ENCODE results near the gene EPHB2.

Gene EPHB2

GRCh38 chr1:22772014-22772413 lies 61.4 kb downstream of the EPHB2 start:
- Histone ChIP-seq H3K4me1 (ENCODE audit: control insufficient read depth, insufficient read depth, low read length) (no peaks in the 10 kb centered on the region; the same call in 1 of the 2 replicates), H3K9me3 (ENCODE audit: control insufficient read depth, insufficient read depth, low read depth, low read length) (no peaks in the 10 kb centered on the region), H3K27me3 (ENCODE audit: control insufficient read depth, insufficient read depth, low read length) (no peaks in the 10 kb centered on the region), H3K36me3 (ENCODE audit: control insufficient read depth, insufficient read depth, low read length) (no peaks in the 10 kb centered on the region), H3K27ac (ENCODE audit: low read depth, low read length) (no peak overlapping the region), H3K4me3 (ENCODE audit: low read depth, low read length) (no peak overlapping the region), H3K9ac (ENCODE audit: low read length) (no peak overlapping the region)

DNA sequence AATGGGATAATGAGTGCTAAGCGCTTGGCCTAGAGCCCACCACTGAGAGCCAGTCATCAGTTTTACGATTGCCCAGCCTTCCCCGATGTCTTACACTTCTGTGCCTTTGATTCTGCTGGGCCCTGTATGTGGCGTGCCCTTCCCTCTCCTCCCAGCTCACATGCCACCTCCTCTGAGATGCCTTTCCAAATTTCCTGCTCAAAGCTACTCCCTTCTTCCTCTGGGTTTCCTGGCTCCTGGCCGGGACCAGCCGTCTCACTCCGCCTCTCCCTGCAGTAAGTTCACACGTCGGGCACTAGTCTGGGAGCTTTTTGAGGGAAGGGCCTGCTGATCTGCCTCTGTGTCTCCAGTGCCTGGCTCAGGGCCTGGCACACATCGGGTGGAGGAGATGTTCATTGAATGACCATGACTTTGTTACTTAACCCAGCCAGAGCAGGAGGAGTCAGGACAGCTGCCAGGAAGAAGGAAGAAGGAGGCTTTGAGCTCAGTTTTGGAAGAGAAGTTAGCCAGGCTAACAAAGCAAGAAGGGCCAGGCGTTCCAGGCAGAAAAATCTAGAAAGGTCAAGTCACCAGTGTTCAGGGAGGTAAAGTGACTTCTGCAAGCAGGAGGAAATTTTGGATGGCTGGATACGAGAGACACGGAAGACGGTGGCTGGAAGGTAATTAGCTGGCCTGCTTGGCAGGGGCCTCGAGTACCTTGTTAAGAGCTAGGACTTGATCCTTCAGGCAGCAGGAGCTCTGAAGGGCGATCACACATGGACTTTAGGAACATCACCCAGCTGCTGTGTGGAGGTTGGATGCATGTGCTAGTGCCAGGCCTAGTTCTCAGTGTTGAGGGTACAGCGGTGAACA lies 63.6 kb downstream of the EPHB2 start:
- no peak overlapping the region for H3K4me3 ChIP-seq (ENCODE audit: low read depth, low read length)
- no peak overlapping the region for H3K9ac ChIP-seq (ENCODE audit: low read length)
- H3K27ac ChIP-seq (ENCODE audit: low read depth, low read length), result no peak overlapping the region
- peaks cover 4% of the 10 kb centered on the region; the same call in 1 of the 2 replicates for H3K4me1 ChIP-seq (ENCODE audit: control insufficient read depth, insufficient read depth, low read length)
- H3K36me3 ChIP-seq (ENCODE audit: control insufficient read depth, insufficient read depth, low read length), result no peaks in the 10 kb centered on the region
- no peaks in the 10 kb centered on the region for H3K9me3 ChIP-seq (ENCODE audit: control insufficient read depth, insufficient read depth, low read depth, low read length)
- H3K27me3 ChIP-seq (ENCODE audit: control insufficient read depth, insufficient read depth, low read length), result no peaks in the 10 kb centered on the region

- H3K9ac ChIP-seq (ENCODE audit: low read length), result no peak overlapping the region
- H3K36me3 ChIP-seq (ENCODE audit: control insufficient read depth, insufficient read depth, low read length), result no peaks in the 10 kb centered on the region
- peaks cover 4% of the 10 kb centered on the region; the same call in 1 of the 2 replicates for H3K4me1 ChIP-seq (ENCODE audit: control insufficient read depth, insufficient read depth, low read length)
- H3K4me3 ChIP-seq (ENCODE audit: low read depth, low read length), result no peak overlapping the region
- no peaks in the 10 kb centered on the region for H3K27me3 ChIP-seq (ENCODE audit: control insufficient read depth, insufficient read depth, low read length)
- H3K27ac ChIP-seq (ENCODE audit: low read depth, low read length), result no peak overlapping the region
- H3K9me3 ChIP-seq (ENCODE audit: control insufficient read depth, insufficient read depth, low read depth, low read length), result no peaks in the 10 kb centered on the region
Measured at GRCh38 chr1:22774833-22775182, 64.2 kb downstream of the EPHB2 start.

- Histone ChIP-seq H3K36me3 (ENCODE audit: control insufficient read depth, insufficient read depth, low read length) (no peaks in the 10 kb centered on the region), H3K9ac (ENCODE audit: low read length) (no peak overlapping the region), H3K4me3 (ENCODE audit: low read depth, low read length) (no peak overlapping the region), H3K9me3 (ENCODE audit: control insufficient read depth, insufficient read depth, low read depth, low read length) (no peaks in the 10 kb centered on the region), H3K27ac (ENCODE audit: low read depth, low read length) (no peak overlapping the region), H3K27me3 (ENCODE audit: control insufficient read depth, insufficient read depth, low read length) (no peaks in the 10 kb centered on the region), H3K4me1 (ENCODE audit: control insufficient read depth, insufficient read depth, low read length) (peaks cover 7% of the 10 kb centered on the region; the same call in 1 of the 2 replicates)
Measured at GRCh38 chr1:22775478-22775877, 64.8 kb downstream of the EPHB2 start.

- no peak overlapping the region for H3K4me3 ChIP-seq (ENCODE audit: low read depth, low read length)
- H3K9me3 ChIP-seq (ENCODE audit: control insufficient read depth, insufficient read depth, low read depth, low read length), result no peaks in the 10 kb centered on the region
- no peak overlapping the region for H3K27ac ChIP-seq (ENCODE audit: low read depth, low read length)
- H3K4me1 ChIP-seq (ENCODE audit: control insufficient read depth, insufficient read depth, low read length), result peaks cover 9% of the 10 kb centered on the region; the same call in 1 of the 2 replicates
- H3K27me3 ChIP-seq (ENCODE audit: control insufficient read depth, insufficient read depth, low read length), result no peaks in the 10 kb centered on the region
- no peaks in the 10 kb centered on the region for H3K36me3 ChIP-seq (ENCODE audit: control insufficient read depth, insufficient read depth, low read length)
- no peak overlapping the region for H3K9ac ChIP-seq (ENCODE audit: low read length)
Measured at GRCh38 chr1:22776035-22776613, 65.5 kb downstream of the EPHB2 start.

DNA sequence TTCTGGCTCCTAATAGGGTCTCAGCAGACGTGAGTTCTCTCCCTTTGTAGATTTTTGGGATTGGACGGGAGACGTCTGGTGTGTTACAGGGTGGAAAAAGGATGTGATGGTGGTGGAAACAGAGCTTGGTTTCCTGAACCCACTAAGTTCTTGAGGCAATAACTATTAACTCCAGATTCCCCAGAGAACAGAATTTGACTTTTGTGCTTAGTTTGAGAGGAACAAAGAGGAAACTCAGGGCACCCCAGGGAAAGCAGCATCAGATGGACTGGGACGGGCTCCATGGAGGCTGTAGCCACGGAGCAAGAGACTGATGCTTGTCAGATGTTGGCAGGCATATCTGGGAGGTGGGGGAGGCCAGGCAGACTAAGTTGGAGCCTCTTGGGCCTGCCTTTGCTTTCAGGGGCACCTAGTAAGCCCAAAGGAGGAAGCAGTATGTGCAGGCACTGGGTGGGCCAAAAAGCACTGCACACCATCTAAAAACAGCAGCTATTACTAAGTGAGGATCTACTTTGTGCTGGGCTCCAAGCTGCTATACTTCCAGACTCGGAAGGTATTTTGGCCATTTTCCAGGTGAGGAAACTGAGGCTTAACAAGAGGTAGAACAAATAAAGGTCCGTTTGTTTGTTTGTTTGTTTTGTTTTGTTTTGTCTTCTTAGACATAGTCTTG lies 66.9 kb downstream of the EPHB2 start:
- H3K27me3 ChIP-seq (ENCODE audit: control insufficient read depth, insufficient read depth, low read length), result no peaks in the 10 kb centered on the region

GRCh38 chr1:22778408-22778807 lies 67.8 kb downstream of the EPHB2 start:
- no peak overlapping the region for H3K4me3 ChIP-seq (ENCODE audit: low read depth, low read length)
- H3K4me1 ChIP-seq (ENCODE audit: control insufficient read depth, insufficient read depth, low read length), result peaks cover 12% of the 10 kb centered on the region; the same call in 1 of the 2 replicates
- no peak overlapping the region for H3K9ac ChIP-seq (ENCODE audit: low read length)

More for the DNA sequence above, 66.9 kb downstream of the EPHB2 start:
- no peak overlapping the region for H3K9ac ChIP-seq (ENCODE audit: low read length)
- H3K4me3 ChIP-seq (ENCODE audit: low read depth, low read length), result no peak overlapping the region
- peaks cover 9% of the 10 kb centered on the region; the same call in 1 of the 2 replicates for H3K4me1 ChIP-seq (ENCODE audit: control insufficient read depth, insufficient read depth, low read length)
- H3K27ac ChIP-seq (ENCODE audit: low read depth, low read length), result no peak overlapping the region
- H3K9me3 ChIP-seq (ENCODE audit: control insufficient read depth, insufficient read depth, low read depth, low read length), result no peaks in the 10 kb centered on the region
- no peaks in the 10 kb centered on the region for H3K36me3 ChIP-seq (ENCODE audit: control insufficient read depth, insufficient read depth, low read length)

GRCh38 chr1:22778862-22779520 lies 68.4 kb downstream of the EPHB2 start:
- Histone ChIP-seq H3K36me3 (ENCODE audit: control insufficient read depth, insufficient read depth, low read length) (no peaks in the 10 kb centered on the region), H3K9ac (ENCODE audit: low read length) (no peak overlapping the region), H3K4me3 (ENCODE audit: low read depth, low read length) (no peak overlapping the region), H3K4me1 (ENCODE audit: control insufficient read depth, insufficient read depth, low read length) (peaks cover 12% of the 10 kb centered on the region; the same call in 1 of the 2 replicates), H3K9me3 (ENCODE audit: control insufficient read depth, insufficient read depth, low read depth, low read length) (no peaks in the 10 kb centered on the region), H3K27me3 (ENCODE audit: control insufficient read depth, insufficient read depth, low read length) (no peaks in the 10 kb centered on the region), H3K27ac (ENCODE audit: low read depth, low read length) (no peak overlapping the region)

More at GRCh38 chr1:22778408-22778807, 67.8 kb downstream of the EPHB2 start:
- Histone ChIP-seq H3K9me3 (ENCODE audit: control insufficient read depth, insufficient read depth, low read depth, low read length) (no peaks in the 10 kb centered on the region), H3K27ac (ENCODE audit: low read depth, low read length) (no peak overlapping the region), H3K36me3 (ENCODE audit: control insufficient read depth, insufficient read depth, low read length) (no peaks in the 10 kb centered on the region), H3K27me3 (ENCODE audit: control insufficient read depth, insufficient read depth, low read length) (no peaks in the 10 kb centered on the region)

DNA sequence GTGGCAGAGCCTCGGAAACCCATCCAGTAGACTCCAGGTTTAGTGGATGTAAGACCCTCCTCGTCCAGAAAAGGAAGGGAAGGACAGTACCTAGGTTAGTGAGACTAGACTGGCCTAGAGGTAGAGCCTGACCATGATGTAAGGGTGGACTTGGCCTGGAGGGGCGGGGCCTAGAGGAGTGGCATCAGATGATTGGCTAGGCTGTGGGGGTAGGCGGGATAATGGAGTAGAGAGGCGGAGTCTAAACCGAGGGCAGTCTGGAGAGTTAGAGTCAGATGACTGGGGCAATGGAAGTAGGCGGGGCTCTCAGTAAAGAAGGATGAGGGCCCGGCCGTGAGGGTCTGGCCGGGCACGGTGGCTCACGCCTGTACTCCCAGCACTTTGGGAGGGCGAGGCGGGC lies 70.1 kb downstream of the EPHB2 start:
- no peaks in the 10 kb centered on the region for H3K9me3 ChIP-seq (ENCODE audit: control insufficient read depth, insufficient read depth, low read depth, low read length)
- no peak overlapping the region for H3K27ac ChIP-seq (ENCODE audit: low read depth, low read length)
- no peak overlapping the region for H3K4me3 ChIP-seq (ENCODE audit: low read depth, low read length)
- no peaks in the 10 kb centered on the region for H3K36me3 ChIP-seq (ENCODE audit: control insufficient read depth, insufficient read depth, low read length)
- no peaks in the 10 kb centered on the region for H3K27me3 ChIP-seq (ENCODE audit: control insufficient read depth, insufficient read depth, low read length)
- peaks cover 12% of the 10 kb centered on the region; the same call in 1 of the 2 replicates for H3K4me1 ChIP-seq (ENCODE audit: control insufficient read depth, insufficient read depth, low read length)
- H3K9ac ChIP-seq (ENCODE audit: low read length), result no peak overlapping the region

- H3K27me3 ChIP-seq (ENCODE audit: control insufficient read depth, insufficient read depth, low read length), result no peaks in the 10 kb centered on the region
Measured at GRCh38 chr1:22781483-22781882, 70.8 kb downstream of the EPHB2 start.

More at GRCh38 chr1:22781483-22781882, 70.8 kb downstream of the EPHB2 start:
- Histone ChIP-seq H3K9me3 (ENCODE audit: control insufficient read depth, insufficient read depth, low read depth, low read length) (no peaks in the 10 kb centered on the region), H3K4me1 (ENCODE audit: control insufficient read depth, insufficient read depth, low read length) (peaks cover 12% of the 10 kb centered on the region; the same call in 1 of the 2 replicates), H3K4me3 (ENCODE audit: low read depth, low read length) (no peak overlapping the region), H3K9ac (ENCODE audit: low read length) (no peak overlapping the region), H3K36me3 (ENCODE audit: control insufficient read depth, insufficient read depth, low read length) (no peaks in the 10 kb centered on the region), H3K27ac (ENCODE audit: low read depth, low read length) (no peak overlapping the region)
